Rectal smooth muscle tissue (tissue), 1 donor: Measurements from ENCODE around the gene DCLK1.
"Not testable (repeated sequence)": the region's sequence is repeated elsewhere in the genome, so short reads cannot be mapped to it uniquely, and the experiment has no call there.

Source experiments
- H3K27ac ChIP-seq: one replicate; pipeline ENCODE4 v1.7.0; 2013; ENCODE audit warnings: low read depth, low read length, inconsistent platforms
- H3K27me3 ChIP-seq: one replicate; pipeline ENCODE4 v1.7.0; 2013; ENCODE audit warnings: low read length; ENCODE audit not compliant: control insufficient read depth, insufficient read depth
- H3K36me3 ChIP-seq: one replicate; pipeline ENCODE4 v1.7.0; 2013; ENCODE audit warnings: low read length; ENCODE audit not compliant: control insufficient read depth, insufficient read depth
- H3K4me1 ChIP-seq: one replicate; pipeline ENCODE4 v1.7.0; 2013; ENCODE audit warnings: low read length; ENCODE audit not compliant: control insufficient read depth, insufficient read depth
- H3K4me3 ChIP-seq: one replicate; pipeline ENCODE4 v1.7.0; 2013; ENCODE audit warnings: low read length
- H3K9ac ChIP-seq: one replicate; pipeline ENCODE4 v1.7.0; 2013; ENCODE audit warnings: low read length

Gene DCLK1

DNA sequence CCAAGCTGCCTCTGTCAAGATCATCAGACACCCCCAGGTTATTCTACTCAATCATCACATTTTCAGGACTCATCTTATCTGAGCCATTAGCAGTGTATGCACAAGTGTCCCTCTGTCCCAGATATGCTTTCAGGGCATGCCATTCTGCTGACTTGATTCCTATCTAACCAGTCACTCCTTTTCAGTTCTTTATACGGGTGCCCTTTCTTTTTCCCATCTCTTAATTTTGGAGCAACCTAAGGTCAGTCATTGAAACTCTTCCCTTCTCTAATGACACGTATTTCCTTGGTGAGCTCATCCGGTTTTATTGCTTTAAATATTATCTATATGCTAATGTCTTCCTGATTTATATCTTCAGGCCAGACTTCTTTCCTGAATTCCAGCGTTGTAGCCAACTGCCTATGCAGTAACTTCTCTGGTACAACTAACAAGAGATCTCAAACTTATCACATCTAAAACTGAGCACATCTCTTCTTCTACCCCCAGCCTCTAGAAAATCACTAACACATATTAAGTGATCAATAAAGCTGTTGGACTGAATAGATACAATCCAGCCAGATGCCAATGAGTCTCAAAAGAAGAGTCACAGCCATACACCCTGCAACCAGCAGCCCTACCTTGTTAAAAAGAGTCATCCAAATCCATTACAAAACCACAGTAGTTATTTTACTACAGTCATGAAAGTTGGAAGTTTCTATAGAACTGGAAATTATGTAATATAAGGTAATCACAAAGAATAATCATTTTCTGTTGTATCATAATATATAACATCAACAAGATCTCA, 58.8 kb downstream of the DCLK1 start:
- no peak overlapping the region for H3K4me3 ChIP-seq
- no peaks in the 10 kb centered on the region for H3K36me3 ChIP-seq
- H3K27ac ChIP-seq: no peak overlapping the region
- no peak overlapping the region for H3K9ac ChIP-seq
- H3K4me1 ChIP-seq: peaks cover 6% of the 10 kb centered on the region
- H3K27me3 ChIP-seq: no peaks in the 10 kb centered on the region

DNA sequence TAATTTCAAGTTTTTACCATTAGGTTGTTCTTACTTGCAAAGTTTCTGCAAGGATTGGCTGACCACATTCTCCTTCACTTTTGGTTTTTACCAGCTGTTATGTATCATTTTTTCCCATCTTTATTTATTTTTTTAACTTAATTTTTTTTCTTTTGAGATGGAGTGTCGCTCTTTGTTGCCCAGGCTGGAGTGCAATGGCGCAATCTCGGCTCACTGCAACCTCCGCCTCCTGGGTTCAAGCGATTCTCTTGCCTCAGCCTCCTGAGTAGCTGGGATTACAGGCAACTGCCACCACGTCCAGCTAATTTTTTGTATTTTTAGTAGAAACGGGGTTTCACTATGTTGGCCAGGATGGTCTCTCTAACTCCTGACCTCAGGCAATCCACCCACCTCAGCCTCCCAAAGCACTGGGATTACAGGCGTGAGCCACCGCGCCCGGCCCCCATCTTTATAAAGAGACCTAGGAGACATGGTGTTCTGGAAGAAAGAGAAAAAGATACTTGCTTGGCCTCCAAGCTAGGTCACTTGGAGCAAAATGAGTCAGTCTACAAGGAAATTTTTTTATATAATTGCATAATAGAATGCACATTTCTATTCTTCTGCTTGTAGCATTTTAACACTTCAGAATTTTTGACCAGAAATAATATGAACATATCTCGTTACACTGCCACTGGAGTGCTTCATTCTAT, 60.5 kb downstream of the DCLK1 start:
- not testable (repeated sequence) for H3K27ac ChIP-seq, H3K4me1 ChIP-seq, H3K27me3 ChIP-seq, H3K4me3 ChIP-seq, H3K9ac ChIP-seq, H3K36me3 ChIP-seq

DNA sequence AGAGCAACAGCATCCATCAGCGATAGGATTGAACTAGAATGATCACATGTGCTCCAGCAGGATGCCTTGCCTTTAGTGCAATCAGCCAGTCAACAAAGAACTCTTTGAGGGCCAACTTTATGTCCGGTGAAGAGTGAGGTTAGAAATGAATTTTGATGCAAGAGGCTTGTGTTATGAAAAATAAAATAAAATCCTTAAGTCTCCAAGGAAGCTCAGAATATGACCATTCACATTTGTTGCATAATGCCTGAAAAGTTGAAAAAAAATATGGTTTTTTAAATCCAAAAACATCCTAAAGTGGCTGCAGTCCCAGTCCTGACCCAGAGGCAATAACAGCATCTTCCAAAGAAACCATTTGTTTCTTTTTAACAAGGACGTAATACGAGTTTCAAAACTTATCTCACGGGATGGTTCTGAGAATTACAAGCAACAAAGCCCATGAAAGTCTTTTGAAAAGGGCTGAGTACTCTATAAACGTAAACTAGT, 61.3 kb downstream of the DCLK1 start:
- H3K4me1 ChIP-seq: peaks cover 6% of the 10 kb centered on the region
- no peak overlapping the region for H3K27ac ChIP-seq
- H3K36me3 ChIP-seq: no peaks in the 10 kb centered on the region
- no peaks in the 10 kb centered on the region for H3K27me3 ChIP-seq
- H3K9ac ChIP-seq: no peak overlapping the region
- H3K4me3 ChIP-seq: no peak overlapping the region

DNA sequence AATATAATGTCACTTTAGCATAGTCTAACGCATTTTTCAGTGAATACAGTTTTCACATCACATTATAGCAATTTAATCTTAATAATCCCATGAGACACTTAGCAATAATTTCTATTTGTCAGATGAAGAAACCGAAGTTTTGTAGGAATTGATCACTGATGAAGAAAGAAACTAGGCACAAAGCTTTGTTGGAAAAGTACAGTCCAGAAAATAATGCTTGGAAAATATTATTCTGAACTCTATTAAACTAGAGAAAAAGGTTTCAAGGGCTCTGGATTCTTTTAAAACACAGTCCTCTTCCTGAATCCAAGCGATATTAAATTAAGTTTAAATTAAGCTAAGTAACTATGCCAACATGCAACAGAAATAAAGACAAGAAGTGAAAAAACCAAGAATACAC, 62.2 kb downstream of the DCLK1 start:
- H3K4me3 ChIP-seq: no peak overlapping the region
- H3K27me3 ChIP-seq: no peaks in the 10 kb centered on the region
- H3K9ac ChIP-seq: no peak overlapping the region
- H3K36me3 ChIP-seq: no peaks in the 10 kb centered on the region
- no peak overlapping the region for H3K27ac ChIP-seq
- H3K4me1 ChIP-seq: peaks cover 6% of the 10 kb centered on the region

DNA sequence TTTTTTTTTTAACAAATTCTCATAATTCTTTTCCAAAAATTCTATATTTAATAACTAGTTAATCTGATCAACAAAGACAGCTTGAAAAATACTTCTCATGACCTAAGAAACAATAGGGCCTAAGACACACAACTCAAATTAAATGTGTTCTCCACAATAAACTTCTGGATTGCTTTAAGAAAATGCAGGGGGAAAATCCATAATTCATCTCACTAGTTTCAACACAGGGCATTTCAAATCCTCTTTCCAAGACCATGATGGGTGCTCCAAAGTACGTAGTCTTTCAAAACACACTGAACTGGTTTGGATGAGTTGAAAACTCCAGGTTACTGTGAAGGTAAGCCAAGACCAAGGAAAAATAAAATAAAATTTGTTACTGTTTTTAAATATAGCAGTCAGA, 62.6 kb downstream of the DCLK1 start:
- Histone ChIP-seq H3K27ac (no peak overlapping the region), H3K4me1 (peaks cover 6% of the 10 kb centered on the region)

GRCh38 chr13:36067746-36068381, 63.3 kb downstream of the DCLK1 start:
- Histone ChIP-seq H3K9ac (no peak overlapping the region), H3K36me3 (no peaks in the 10 kb centered on the region), H3K4me1 (peaks cover 6% of the 10 kb centered on the region), H3K4me3 (no peak overlapping the region), H3K27me3 (no peaks in the 10 kb centered on the region), H3K27ac (no peak overlapping the region)

More for the DNA sequence above, 62.6 kb downstream of the DCLK1 start:
- H3K27me3 ChIP-seq: no peaks in the 10 kb centered on the region
- H3K4me3 ChIP-seq: no peak overlapping the region
- no peaks in the 10 kb centered on the region for H3K36me3 ChIP-seq
- H3K9ac ChIP-seq: no peak overlapping the region

- H3K4me1 ChIP-seq: no peaks in the 10 kb centered on the region
- no peak overlapping the region for H3K9ac ChIP-seq
- no peaks in the 10 kb centered on the region for H3K27me3 ChIP-seq
- H3K27ac ChIP-seq: no peak overlapping the region
- no peak overlapping the region for H3K4me3 ChIP-seq
- no peaks in the 10 kb centered on the region for H3K36me3 ChIP-seq
Measured at GRCh38 chr13:36062249-36062648, 68.9 kb downstream of the DCLK1 start.

DNA sequence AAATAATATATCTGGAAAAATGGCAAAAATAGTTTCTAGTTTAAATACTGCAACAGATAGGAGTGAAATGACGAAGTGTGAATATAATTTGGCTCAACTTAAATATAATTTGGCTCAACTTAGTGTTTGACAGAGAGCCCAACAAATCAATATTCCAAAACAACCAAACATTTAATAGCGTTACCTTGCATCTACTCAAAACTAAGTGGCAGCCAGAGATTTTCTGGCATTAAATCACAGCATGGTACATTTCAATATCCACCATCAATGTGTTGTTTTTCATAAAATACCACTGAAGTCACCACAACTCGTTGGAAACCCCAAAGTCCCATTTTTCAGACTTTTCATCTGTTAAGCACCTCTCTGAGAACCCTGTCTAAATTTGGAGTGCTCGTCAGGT, 69.6 kb downstream of the DCLK1 start:
- Histone ChIP-seq H3K9ac (no peak overlapping the region), H3K4me3 (no peak overlapping the region), H3K27ac (no peak overlapping the region), H3K36me3 (no peaks in the 10 kb centered on the region), H3K4me1 (no peaks in the 10 kb centered on the region), H3K27me3 (no peaks in the 10 kb centered on the region)

DNA sequence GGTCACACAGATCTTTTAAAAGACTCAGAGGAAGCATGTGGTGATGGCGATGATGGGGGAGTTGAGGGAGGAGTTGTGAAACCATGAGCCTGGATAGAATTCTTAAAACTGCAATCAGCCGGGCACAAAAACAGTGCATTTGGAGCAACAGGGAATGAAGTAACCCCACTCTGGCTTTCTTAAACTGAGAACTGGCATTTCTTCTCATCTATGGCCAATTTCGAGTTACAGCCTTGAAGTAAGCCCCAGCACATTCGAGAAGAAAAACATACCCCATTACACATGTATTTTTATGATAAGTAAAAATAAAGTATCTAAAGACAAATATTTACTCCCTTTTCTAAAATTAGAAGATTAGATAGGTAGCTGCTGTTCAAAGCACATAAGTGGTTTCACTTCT, 70.1 kb downstream of the DCLK1 start:
- no peak overlapping the region for H3K4me3 ChIP-seq
- no peaks in the 10 kb centered on the region for H3K27me3 ChIP-seq
- no peak overlapping the region for H3K9ac ChIP-seq
- H3K27ac ChIP-seq: no peak overlapping the region
- no peaks in the 10 kb centered on the region for H3K4me1 ChIP-seq
- H3K36me3 ChIP-seq: no peaks in the 10 kb centered on the region

DNA sequence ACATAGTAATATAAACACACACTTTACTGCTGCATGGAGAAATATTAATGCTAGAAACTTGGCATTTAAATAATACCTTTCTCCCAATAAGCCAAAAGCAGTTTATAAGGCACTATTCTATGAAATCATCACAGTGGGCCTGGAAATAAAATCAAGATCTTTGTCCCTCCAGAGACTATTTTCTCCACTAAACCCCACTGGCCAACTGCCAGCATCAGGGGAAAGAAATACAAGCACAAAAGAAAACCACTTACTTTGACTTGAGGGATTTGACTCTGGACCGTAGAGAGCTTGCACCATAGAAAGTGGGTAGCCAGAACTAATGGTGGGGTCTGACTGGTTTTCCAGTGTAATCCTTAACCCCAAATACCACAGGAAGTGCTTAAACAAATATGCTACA, 71.9 kb downstream of the DCLK1 start:
- Histone ChIP-seq H3K27me3 (no peaks in the 10 kb centered on the region), H3K36me3 (no peaks in the 10 kb centered on the region), H3K4me1 (no peaks in the 10 kb centered on the region), H3K4me3 (no peak overlapping the region), H3K9ac (no peak overlapping the region), H3K27ac (no peak overlapping the region)

GRCh38 chr13:36058116-36058515, 73.1 kb downstream of the DCLK1 start:
- Histone ChIP-seq H3K9ac (no peak overlapping the region), H3K4me3 (no peak overlapping the region), H3K27me3 (no peaks in the 10 kb centered on the region), H3K27ac (no peak overlapping the region), H3K36me3 (no peaks in the 10 kb centered on the region), H3K4me1 (no peaks in the 10 kb centered on the region)

- Histone ChIP-seq H3K27ac (no peak overlapping the region), H3K4me1 (no peaks in the 10 kb centered on the region), H3K9ac (no peak overlapping the region), H3K27me3 (no peaks in the 10 kb centered on the region), H3K36me3 (no peaks in the 10 kb centered on the region), H3K4me3 (no peak overlapping the region)
Measured at GRCh38 chr13:36057547-36057946, 73.6 kb downstream of the DCLK1 start.
